PFSK-1 (cell line): ENCODE measurements around the gene C16orf92.

Experiments
- POLR2AphosphoS5 ChIP-seq: IDR thresholded peaks from 2 replicates; pipeline ENCODE4 v1.6.1; 2012; ENCODE audit warnings: low read depth, mild to moderate bottlenecking, control low read depth, low read length, moderate library complexity
- SIN3A ChIP-seq: IDR thresholded peaks from 2 replicates; pipeline ENCODE4 v1.6.1; 2012; ENCODE audit warnings: mild to moderate bottlenecking, low read length, moderate library complexity, borderline replicate concordance; ENCODE audit not compliant: insufficient read depth
- TAF1 ChIP-seq: IDR thresholded peaks from 2 replicates; pipeline ENCODE4 v1.6.1; 2012; ENCODE audit warnings: low read length, control low read depth, borderline replicate concordance; ENCODE audit not compliant: insufficient read depth
- TF ChIP-seq, protein P1 (sequence below), 2 experiments: IDR thresholded peaks; 2 replicates each; pipeline versions ENCODE4 v1.6.1 to v1.8.0; 2011 to 2012; ENCODE audit warnings: low read depth in 2 of 2, low read length in 2 of 2, control low read depth in 1 of 2, inconsistent platforms in 1 of 2, mild to moderate bottlenecking in 1 of 2, moderate library complexity in 1 of 2; ENCODE audit not compliant: insufficient read depth in 1 of 2

DNA sequence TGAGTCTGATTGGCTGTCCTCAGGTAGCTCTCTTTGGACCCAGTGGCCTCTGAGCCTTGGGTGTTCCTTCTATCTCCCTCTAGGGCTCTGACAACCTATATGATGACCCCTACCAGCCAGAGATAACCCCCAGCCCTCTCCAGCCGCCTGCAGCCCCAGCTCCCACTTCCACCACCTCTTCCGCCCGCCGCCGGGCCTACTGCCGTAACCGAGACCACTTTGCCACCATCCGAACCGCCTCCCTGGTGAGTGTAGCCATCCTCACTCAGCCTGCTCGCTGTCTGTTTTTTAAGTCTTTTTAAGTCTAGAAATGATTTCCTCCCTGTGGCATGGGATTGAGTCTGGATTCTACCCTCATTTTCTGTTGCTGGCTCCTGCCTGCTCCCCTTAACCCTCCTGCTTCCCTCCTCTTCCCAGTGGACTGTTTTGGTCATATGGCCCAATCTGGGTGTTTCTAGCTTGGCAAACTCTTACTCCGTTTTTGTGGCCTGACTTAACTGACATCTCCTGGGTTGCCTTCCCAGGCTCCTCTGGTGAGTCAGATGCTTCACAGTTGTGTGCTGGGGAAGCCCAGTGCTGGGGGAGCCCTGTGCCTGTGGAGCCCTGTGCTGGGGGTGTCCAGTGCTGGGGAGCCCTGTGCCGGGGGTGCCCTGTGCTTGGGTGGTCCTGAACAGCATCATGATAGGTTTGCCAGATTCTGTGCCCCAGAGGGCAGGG, 39.4 kb upstream of the C16orf92 start:
- TF ChIP-seq POLR2AphosphoS5 (no peak), SIN3A (no peak), TAF1 (no peak)
- TF ChIP-seq, protein P1, sequence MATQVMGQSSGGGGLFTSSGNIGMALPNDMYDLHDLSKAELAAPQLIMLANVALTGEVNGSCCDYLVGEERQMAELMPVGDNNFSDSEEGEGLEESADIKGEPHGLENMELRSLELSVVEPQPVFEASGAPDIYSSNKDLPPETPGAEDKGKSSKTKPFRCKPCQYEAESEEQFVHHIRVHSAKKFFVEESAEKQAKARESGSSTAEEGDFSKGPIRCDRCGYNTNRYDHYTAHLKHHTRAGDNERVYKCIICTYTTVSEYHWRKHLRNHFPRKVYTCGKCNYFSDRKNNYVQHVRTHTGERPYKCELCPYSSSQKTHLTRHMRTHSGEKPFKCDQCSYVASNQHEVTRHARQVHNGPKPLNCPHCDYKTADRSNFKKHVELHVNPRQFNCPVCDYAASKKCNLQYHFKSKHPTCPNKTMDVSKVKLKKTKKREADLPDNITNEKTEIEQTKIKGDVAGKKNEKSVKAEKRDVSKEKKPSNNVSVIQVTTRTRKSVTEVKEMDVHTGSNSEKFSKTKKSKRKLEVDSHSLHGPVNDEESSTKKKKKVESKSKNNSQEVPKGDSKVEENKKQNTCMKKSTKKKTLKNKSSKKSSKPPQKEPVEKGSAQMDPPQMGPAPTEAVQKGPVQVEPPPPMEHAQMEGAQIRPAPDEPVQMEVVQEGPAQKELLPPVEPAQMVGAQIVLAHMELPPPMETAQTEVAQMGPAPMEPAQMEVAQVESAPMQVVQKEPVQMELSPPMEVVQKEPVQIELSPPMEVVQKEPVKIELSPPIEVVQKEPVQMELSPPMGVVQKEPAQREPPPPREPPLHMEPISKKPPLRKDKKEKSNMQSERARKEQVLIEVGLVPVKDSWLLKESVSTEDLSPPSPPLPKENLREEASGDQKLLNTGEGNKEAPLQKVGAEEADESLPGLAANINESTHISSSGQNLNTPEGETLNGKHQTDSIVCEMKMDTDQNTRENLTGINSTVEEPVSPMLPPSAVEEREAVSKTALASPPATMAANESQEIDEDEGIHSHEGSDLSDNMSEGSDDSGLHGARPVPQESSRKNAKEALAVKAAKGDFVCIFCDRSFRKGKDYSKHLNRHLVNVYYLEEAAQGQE (IDR thresholded peaks at IDR 0.05; ENCODE audit: insufficient read depth in 1 of 2, low read depth in 2 of 2, low read length in 2 of 2), result no peak
